ENCODE measurements around the gene DNMT1.

The DNMT1 gene

GRCh38 chr19:10110972-10111317 lies 83.8 kb downstream of the DNMT1 start:
- TF ChIP-seq TEAD4 (IDR thresholded peaks at IDR 0.05) (no peak), NFIC (IDR thresholded peaks at IDR 0.05) (no peak), CREB1 (IDR thresholded peaks at IDR 0.05; ENCODE audit: low read depth) (no peak), REST (IDR thresholded peaks at IDR 0.05; ENCODE audit: low read depth) (no peak), EGR1 (IDR thresholded peaks at IDR 0.05) (no peak), ZBTB7A (IDR thresholded peaks at IDR 0.05; ENCODE audit: low read depth) (no peak), MAX (IDR thresholded peaks at IDR 0.05) (no peak), RAD21 (IDR thresholded peaks at IDR 0.05; ENCODE audit: low read depth) (no peak), EP300 (IDR thresholded peaks at IDR 0.05; ENCODE audit: borderline replicate concordance) (no peak), CEBPB (IDR thresholded peaks at IDR 0.05) (no peak), FOXM1 (IDR thresholded peaks at IDR 0.05; ENCODE audit: borderline replicate concordance, low read depth) (no peak), YY1 (IDR thresholded peaks at IDR 0.05; ENCODE audit: low read depth) (no peak), USF1 (IDR thresholded peaks at IDR 0.05) (no peak)

- TF ChIP-seq EP300 (IDR thresholded peaks at IDR 0.05; ENCODE audit: borderline replicate concordance) (no peak), CREB1 (IDR thresholded peaks at IDR 0.05; ENCODE audit: low read depth) (no peak), NFIC (IDR thresholded peaks at IDR 0.05) (no peak), USF1 (IDR thresholded peaks at IDR 0.05) (no peak), MAX (IDR thresholded peaks at IDR 0.05) (no peak), EGR1 (IDR thresholded peaks at IDR 0.05) (no peak), YY1 (IDR thresholded peaks at IDR 0.05; ENCODE audit: low read depth) (no peak), REST (IDR thresholded peaks at IDR 0.05; ENCODE audit: low read depth) (no peak), TAF1 (IDR thresholded peaks at IDR 0.05; ENCODE audit: low read depth) (no peak), TEAD4 (IDR thresholded peaks at IDR 0.05) (no peak), RAD21 (IDR thresholded peaks at IDR 0.05; ENCODE audit: low read depth) (no peak), FOXM1 (IDR thresholded peaks at IDR 0.05; ENCODE audit: borderline replicate concordance, low read depth) (no peak)
Measured at GRCh38 chr19:10110076-10110971, 84.4 kb downstream of the DNMT1 start.

GRCh38 chr19:10109528-10109927 lies 85.2 kb downstream of the DNMT1 start:
- TF ChIP-seq USF1 (IDR thresholded peaks at IDR 0.05) (no peak), MAX (IDR thresholded peaks at IDR 0.05) (no peak), EGR1 (IDR thresholded peaks at IDR 0.05) (no peak), TAF1 (IDR thresholded peaks at IDR 0.05; ENCODE audit: low read depth) (no peak), YY1 (IDR thresholded peaks at IDR 0.05; ENCODE audit: low read depth) (no peak), FOXM1 (IDR thresholded peaks at IDR 0.05; ENCODE audit: borderline replicate concordance, low read depth) (no peak), RAD21 (IDR thresholded peaks at IDR 0.05; ENCODE audit: low read depth) (no peak), NFIC (IDR thresholded peaks at IDR 0.05) (no peak)

- TF ChIP-seq CREB1 (IDR thresholded peaks at IDR 0.05; ENCODE audit: low read depth) (no peak), RAD21 (IDR thresholded peaks at IDR 0.05; ENCODE audit: low read depth) (no peak), REST (IDR thresholded peaks at IDR 0.05; ENCODE audit: low read depth) (no peak), MAX (IDR thresholded peaks at IDR 0.05) (no peak), NFIC (IDR thresholded peaks at IDR 0.05) (no peak), TEAD4 (IDR thresholded peaks at IDR 0.05) (no peak), TAF1 (IDR thresholded peaks at IDR 0.05; ENCODE audit: low read depth) (no peak), EGR1 (IDR thresholded peaks at IDR 0.05) (no peak)
Measured at GRCh38 chr19:10107817-10108367, 86.9 kb downstream of the DNMT1 start.

Measured in Ishikawa (cell line).